ENCODE measurements around the gene WASF2.
"Not testable (repeated sequence)": the region's sequence is repeated elsewhere in the genome, so short reads cannot be mapped to it uniquely, and the experiment has no call there.

GRCh38 chr1:27384797-27385196 is 105.2 kb downstream of the WASF2 start:
- TF ChIP-seq CTCF (IDR thresholded peaks at IDR 0.05; ENCODE audit: poor library complexity, severe bottlenecking); POLR2AphosphoS5 (IDR thresholded peaks at IDR 0.05); SMC3 (conservative IDR thresholded peaks at IDR 0.05; ENCODE audit: poor library complexity); EP300 (conservative IDR thresholded peaks at IDR 0.05; ENCODE audit: poor library complexity, severe bottlenecking); TAF1 (IDR thresholded peaks at IDR 0.05; ENCODE audit: low read depth); EZH2 (IDR thresholded peaks at IDR 0.05; ENCODE audit: borderline replicate concordance, insufficient read depth, low read length, poor library complexity, severe bottlenecking); RAD21 (conservative IDR thresholded peaks at IDR 0.05); REST (IDR thresholded peaks at IDR 0.05; ENCODE audit: borderline replicate concordance); MXI1 (conservative IDR thresholded peaks at IDR 0.05; ENCODE audit: poor library complexity, severe bottlenecking): not testable (repeated sequence)
